Measurements from ENCODE around the gene NTM.

The NTM gene

GRCh38 chr11:131467645-131468394, 97.4 kb downstream of the NTM start:
- no peaks in the 10 kb centered on the region for H3K36me3 ChIP-seq (ENCODE audit: insufficient read depth, low read depth, low read length)
- H3K9ac ChIP-seq (ENCODE audit: low read depth, low read length), result no peak overlapping the region
- no peaks in the 10 kb centered on the region for H3K9me3 ChIP-seq (ENCODE audit: insufficient read depth, low read depth, low read length)
- H3K4me1 ChIP-seq (ENCODE audit: insufficient read depth, low read length), result peaks cover 19% of the 10 kb centered on the region; the same call in 1 of the 2 replicates
- no peak overlapping the region for H3K4me3 ChIP-seq (ENCODE audit: low read length)
- H3K27ac ChIP-seq (ENCODE audit: low read length), result no peak overlapping the region
- H3K27me3 ChIP-seq (ENCODE audit: insufficient read depth, low read length), result no peaks in the 10 kb centered on the region; the same call in 1 of the 2 replicates

GRCh38 chr11:131468565-131468964, 98.2 kb downstream of the NTM start:
- Histone ChIP-seq H3K27me3 (ENCODE audit: insufficient read depth, low read length) (no peaks in the 10 kb centered on the region; the same call in 1 of the 2 replicates), H3K27ac (ENCODE audit: low read length) (no peak overlapping the region), H3K4me1 (ENCODE audit: insufficient read depth, low read length) (peaks cover 19% of the 10 kb centered on the region; the same call in 1 of the 2 replicates), H3K9me3 (ENCODE audit: insufficient read depth, low read depth, low read length) (no peaks in the 10 kb centered on the region), H3K36me3 (ENCODE audit: insufficient read depth, low read depth, low read length) (no peaks in the 10 kb centered on the region), H3K9ac (ENCODE audit: low read depth, low read length) (no peak overlapping the region), H3K4me3 (ENCODE audit: low read length) (no peak overlapping the region)

GRCh38 chr11:131470216-131470925, 100.0 kb downstream of the NTM start:
- no peak overlapping the region for H3K4me3 ChIP-seq (ENCODE audit: low read length)
- peaks cover 17% of the 10 kb centered on the region; the same call in 1 of the 2 replicates for H3K4me1 ChIP-seq (ENCODE audit: insufficient read depth, low read length)
- H3K9ac ChIP-seq (ENCODE audit: low read depth, low read length), result no peak overlapping the region
- H3K27ac ChIP-seq (ENCODE audit: low read length), result no peak overlapping the region
- H3K9me3 ChIP-seq (ENCODE audit: insufficient read depth, low read depth, low read length), result no peaks in the 10 kb centered on the region
- no peaks in the 10 kb centered on the region for H3K36me3 ChIP-seq (ENCODE audit: insufficient read depth, low read depth, low read length)
- H3K27me3 ChIP-seq (ENCODE audit: insufficient read depth, low read length), result no peaks in the 10 kb centered on the region; the same call in 1 of the 2 replicates

- H3K9me3 ChIP-seq (ENCODE audit: insufficient read depth, low read depth, low read length), result no peaks in the 10 kb centered on the region
- peaks cover 14% of the 10 kb centered on the region; the same call in 1 of the 2 replicates for H3K4me1 ChIP-seq (ENCODE audit: insufficient read depth, low read length)
- peak overlapping the region; percentile 5 for H3K27ac ChIP-seq (ENCODE audit: low read length)
- no peak overlapping the region for H3K9ac ChIP-seq (ENCODE audit: low read depth, low read length)
- no peaks in the 10 kb centered on the region; the same call in 1 of the 2 replicates for H3K27me3 ChIP-seq (ENCODE audit: insufficient read depth, low read length)
- H3K36me3 ChIP-seq (ENCODE audit: insufficient read depth, low read depth, low read length), result no peaks in the 10 kb centered on the region
- H3K4me3 ChIP-seq (ENCODE audit: low read length), result no peak overlapping the region
Observed at GRCh38 chr11:131471976-131472375, 101.6 kb downstream of the NTM start.

GRCh38 chr11:131474947-131475346, 104.5 kb downstream of the NTM start:
- Histone ChIP-seq H3K27ac (ENCODE audit: low read length) (no peak overlapping the region), H3K27me3 (ENCODE audit: insufficient read depth, low read length) (no peaks in the 10 kb centered on the region; the same call in 1 of the 2 replicates), H3K36me3 (ENCODE audit: insufficient read depth, low read depth, low read length) (no peaks in the 10 kb centered on the region), H3K9me3 (ENCODE audit: insufficient read depth, low read depth, low read length) (no peaks in the 10 kb centered on the region), H3K9ac (ENCODE audit: low read depth, low read length) (no peak overlapping the region), H3K4me1 (ENCODE audit: insufficient read depth, low read length) (peaks cover 14% of the 10 kb centered on the region; the same call in 1 of the 2 replicates), H3K4me3 (ENCODE audit: low read length) (no peak overlapping the region)

GRCh38 chr11:131476266-131476665, 105.9 kb downstream of the NTM start:
- H3K9ac ChIP-seq (ENCODE audit: low read depth, low read length), result no peak overlapping the region
- H3K27ac ChIP-seq (ENCODE audit: low read length), result no peak overlapping the region
- peaks cover 10% of the 10 kb centered on the region; the same call in 1 of the 2 replicates for H3K4me1 ChIP-seq (ENCODE audit: insufficient read depth, low read length)
- H3K36me3 ChIP-seq (ENCODE audit: insufficient read depth, low read depth, low read length), result no peaks in the 10 kb centered on the region
- H3K4me3 ChIP-seq (ENCODE audit: low read length), result no peak overlapping the region
- H3K9me3 ChIP-seq (ENCODE audit: insufficient read depth, low read depth, low read length), result no peaks in the 10 kb centered on the region
- no peaks in the 10 kb centered on the region for H3K27me3 ChIP-seq (ENCODE audit: insufficient read depth, low read length)

GRCh38 chr11:131478341-131478740, 107.9 kb downstream of the NTM start:
- no peaks in the 10 kb centered on the region for H3K9me3 ChIP-seq (ENCODE audit: insufficient read depth, low read depth, low read length)
- no peaks in the 10 kb centered on the region for H3K36me3 ChIP-seq (ENCODE audit: insufficient read depth, low read depth, low read length)
- H3K4me3 ChIP-seq (ENCODE audit: low read length), result no peak overlapping the region
- H3K27me3 ChIP-seq (ENCODE audit: insufficient read depth, low read length), result 0 out of 2 replicates have a peak, but pooled peaks cover 5% of the 10 kb centered on the region
- no peak overlapping the region for H3K9ac ChIP-seq (ENCODE audit: low read depth, low read length)
- H3K4me1 ChIP-seq (ENCODE audit: insufficient read depth, low read length), result no peaks in the 10 kb centered on the region
- H3K27ac ChIP-seq (ENCODE audit: low read length), result no peak overlapping the region

- no peak overlapping the region for H3K9ac ChIP-seq (ENCODE audit: low read depth, low read length)
- H3K4me1 ChIP-seq (ENCODE audit: insufficient read depth, low read length), result peaks cover 4% of the 10 kb centered on the region; the same call in 1 of the 2 replicates
- H3K9me3 ChIP-seq (ENCODE audit: insufficient read depth, low read depth, low read length), result no peaks in the 10 kb centered on the region
- no peak overlapping the region for H3K4me3 ChIP-seq (ENCODE audit: low read length)
- H3K27me3 ChIP-seq (ENCODE audit: insufficient read depth, low read length), result 0 out of 2 replicates have a peak, but pooled peaks cover 5% of the 10 kb centered on the region
- no peak overlapping the region for H3K27ac ChIP-seq (ENCODE audit: low read length)
- no peaks in the 10 kb centered on the region for H3K36me3 ChIP-seq (ENCODE audit: insufficient read depth, low read depth, low read length)
Observed at GRCh38 chr11:131481303-131481702, 110.9 kb downstream of the NTM start.

GRCh38 chr11:131481971-131482370, 111.6 kb downstream of the NTM start:
- H3K27me3 ChIP-seq (ENCODE audit: insufficient read depth, low read length), result 0 out of 2 replicates have a peak, but pooled peaks cover 5% of the 10 kb centered on the region
- no peak overlapping the region for H3K9ac ChIP-seq (ENCODE audit: low read depth, low read length)
- H3K36me3 ChIP-seq (ENCODE audit: insufficient read depth, low read depth, low read length), result no peaks in the 10 kb centered on the region

GRCh38 chr11:131483453-131483852, 113.0 kb downstream of the NTM start:
- no peak overlapping the region for H3K9ac ChIP-seq (ENCODE audit: low read depth, low read length)
- 0 out of 2 replicates have a peak, but pooled peaks cover 5% of the 10 kb centered on the region for H3K27me3 ChIP-seq (ENCODE audit: insufficient read depth, low read length)
- H3K36me3 ChIP-seq (ENCODE audit: insufficient read depth, low read depth, low read length), result no peaks in the 10 kb centered on the region
- H3K27ac ChIP-seq (ENCODE audit: low read length), result no peak overlapping the region
- H3K4me3 ChIP-seq (ENCODE audit: low read length), result no peak overlapping the region
- H3K9me3 ChIP-seq (ENCODE audit: insufficient read depth, low read depth, low read length), result no peaks in the 10 kb centered on the region
- peaks cover 4% of the 10 kb centered on the region; the same call in 1 of the 2 replicates for H3K4me1 ChIP-seq (ENCODE audit: insufficient read depth, low read length)

More at GRCh38 chr11:131481971-131482370, 111.6 kb downstream of the NTM start:
- Histone ChIP-seq H3K9me3 (ENCODE audit: insufficient read depth, low read depth, low read length) (no peaks in the 10 kb centered on the region), H3K4me3 (ENCODE audit: low read length) (no peak overlapping the region), H3K4me1 (ENCODE audit: insufficient read depth, low read length) (peaks cover 4% of the 10 kb centered on the region; the same call in 1 of the 2 replicates), H3K27ac (ENCODE audit: low read length) (no peak overlapping the region)

- Histone ChIP-seq H3K36me3 (ENCODE audit: insufficient read depth, low read depth, low read length) (no peaks in the 10 kb centered on the region), H3K9ac (ENCODE audit: low read depth, low read length) (no peak overlapping the region), H3K4me1 (ENCODE audit: insufficient read depth, low read length) (peaks cover 4% of the 10 kb centered on the region; the same call in 1 of the 2 replicates), H3K9me3 (ENCODE audit: insufficient read depth, low read depth, low read length) (no peaks in the 10 kb centered on the region), H3K27ac (ENCODE audit: low read length) (no peak overlapping the region), H3K27me3 (ENCODE audit: insufficient read depth, low read length) (0 out of 2 replicates have a peak, but pooled peaks cover 5% of the 10 kb centered on the region), H3K4me3 (ENCODE audit: low read length) (no peak overlapping the region)
Observed at GRCh38 chr11:131483877-131484276, 113.5 kb downstream of the NTM start.

Data from iPS-20b (cell line).